ENCODE results near the gene ADARB1. TPM values are rescaled to one million over a fixed set of nuclear protein-coding genes. Genes with fewer than 3 reads are reported as not detected.

The ADARB1 gene
- total and polyA plus RNA-seq, 2 of the 4 experiments (the other 2 are of a cell fraction): 39.8 to 47.3 TPM

- Histone ChIP-seq H3K4me2 (ENCODE audit: low read depth, low read length) (no peak overlapping the region), H3K9me3 (ENCODE audit: control insufficient read depth, insufficient read depth, low read length) (no peaks in the 10 kb centered on the region), H2BK15ac (ENCODE audit: low read depth, low read length) (no peak overlapping the region), H3K27me3 (ENCODE audit: control insufficient read depth, insufficient read depth, low read length) (peaks cover 10% of the 10 kb centered on the region), H3K23ac (ENCODE audit: low read depth, low read length) (no peak overlapping the region), H3K27ac (ENCODE audit: insufficient read depth, low read length) (no peak overlapping the region), H4K8ac (ENCODE audit: low read depth in 2 of 2, low read length in 2 of 2) (no peak overlapping the region), H2AK9ac (replicated peaks; ENCODE audit: low read depth, low read length, poor library complexity) (no peak overlapping the region), H2BK5ac (ENCODE audit: low read depth, low read length, poor library complexity, severe bottlenecking) (no peak overlapping the region), H2AFZ (replicated peaks; ENCODE audit: low read length, poor library complexity) (no peak overlapping the region), H2AK5ac (ENCODE audit: low read depth, low read length) (no peak overlapping the region), H3K79me1 (ENCODE audit: low read depth in 1 of 2, low read length in 2 of 2) (peaks cover 0 to 7% of the 10 kb centered on the region in 2 experiments; a peak in 1 of 4 replicates), H2BK120ac (ENCODE audit: low read depth, low read length) (no peak overlapping the region), H3K36me3 (ENCODE audit: control insufficient read depth, insufficient read depth, low read length) (peaks cover 28% of the 10 kb centered on the region), H3K4me3 (ENCODE audit: insufficient read depth, low read depth, low read length) (no peak overlapping the region), H3K9ac (ENCODE audit: low read depth, low read length) (no peak overlapping the region), H3K4me1 (ENCODE audit: control insufficient read depth, insufficient read depth, low read length) (peaks cover 2% of the 10 kb centered on the region; the same call in 1 of the 2 replicates), H4K5ac (ENCODE audit: low read depth, low read length) (no peak overlapping the region), H3K18ac (ENCODE audit: low read depth, low read length) (no peak overlapping the region), H3K56ac (ENCODE audit: extremely low read depth, insufficient read depth, low read length) (no peak overlapping the region), H4K91ac (ENCODE audit: insufficient read depth, low read depth, low read length) (no peak overlapping the region), H3K9me1 (ENCODE audit: insufficient read depth, low read length) (peaks cover 7% of the 10 kb centered on the region; the same call in 1 of the 2 replicates), H3K14ac (replicated peaks; ENCODE audit: low read depth, low read length) (no peak overlapping the region), H2BK20ac (ENCODE audit: low read depth, low read length) (no peak overlapping the region), H4K20me1 (ENCODE audit: insufficient read depth, low read length) (peaks cover 21% of the 10 kb centered on the region; the same call in 1 of the 2 replicates), H3K4ac (ENCODE audit: low read depth, low read length) (no peak overlapping the region)
- ChIA-PET POLR2A (ENCODE audit: unreplicated experiment) (no interaction called here), CTCF (no interaction called here)
- ATAC-seq (ENCODE audit: low read depth): no peak
- dilution Hi-C loops (cut with HindIII; ENCODE audit: low sequenced_read_pairs, unreplicated experiment) (no loop called here), in situ Hi-C loops (cut with MboI; ENCODE audit: low sequenced_read_pairs) (no loop called here), intact Hi-C loops (cut with micrococcal nuclease) (no loop called here)
- no peak for DNase-seq
- WGBS, 2 experiments (ENCODE audit: extremely low coverage in 2 of 2, insufficient read length in 1 of 2): 83% methylated on average over 2 of the region's 5 CpGs; no CpG with 5 or more reads in 1 of the 2 experiments
- BruUV-seq (replicated peaks): no TSS peak
- no peak for TF ChIP-seq CEBPB (IDR thresholded peaks at IDR 0.05; ENCODE audit: low read depth, low read length)
- TF ChIP-seq POLR2A (IDR thresholded peaks at IDR 0.05; ENCODE audit: low read depth, low read length): no peak
- no peak for TF ChIP-seq MAFK (IDR thresholded peaks at IDR 0.05; ENCODE audit: low read depth, low read length)
- TF ChIP-seq, protein P1, sequence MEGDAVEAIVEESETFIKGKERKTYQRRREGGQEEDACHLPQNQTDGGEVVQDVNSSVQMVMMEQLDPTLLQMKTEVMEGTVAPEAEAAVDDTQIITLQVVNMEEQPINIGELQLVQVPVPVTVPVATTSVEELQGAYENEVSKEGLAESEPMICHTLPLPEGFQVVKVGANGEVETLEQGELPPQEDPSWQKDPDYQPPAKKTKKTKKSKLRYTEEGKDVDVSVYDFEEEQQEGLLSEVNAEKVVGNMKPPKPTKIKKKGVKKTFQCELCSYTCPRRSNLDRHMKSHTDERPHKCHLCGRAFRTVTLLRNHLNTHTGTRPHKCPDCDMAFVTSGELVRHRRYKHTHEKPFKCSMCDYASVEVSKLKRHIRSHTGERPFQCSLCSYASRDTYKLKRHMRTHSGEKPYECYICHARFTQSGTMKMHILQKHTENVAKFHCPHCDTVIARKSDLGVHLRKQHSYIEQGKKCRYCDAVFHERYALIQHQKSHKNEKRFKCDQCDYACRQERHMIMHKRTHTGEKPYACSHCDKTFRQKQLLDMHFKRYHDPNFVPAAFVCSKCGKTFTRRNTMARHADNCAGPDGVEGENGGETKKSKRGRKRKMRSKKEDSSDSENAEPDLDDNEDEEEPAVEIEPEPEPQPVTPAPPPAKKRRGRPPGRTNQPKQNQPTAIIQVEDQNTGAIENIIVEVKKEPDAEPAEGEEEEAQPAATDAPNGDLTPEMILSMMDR (conservative IDR thresholded peaks at IDR 0.05; ENCODE audit: low read depth, low read length): no peak
- no peak for TF ChIP-seq RAD21 (IDR thresholded peaks at IDR 0.05; ENCODE audit: low read length)
- no peak for TF ChIP-seq BHLHE40 (IDR thresholded peaks at IDR 0.05; ENCODE audit: low read depth, low read length)
- TF ChIP-seq CHD1 (IDR thresholded peaks at IDR 0.05; ENCODE audit: low read depth, low read length): no peak
- TF ChIP-seq ELK1 (IDR thresholded peaks at IDR 0.05; ENCODE audit: borderline replicate concordance, low read depth, low read length): no peak
- TF ChIP-seq, protein P2, sequence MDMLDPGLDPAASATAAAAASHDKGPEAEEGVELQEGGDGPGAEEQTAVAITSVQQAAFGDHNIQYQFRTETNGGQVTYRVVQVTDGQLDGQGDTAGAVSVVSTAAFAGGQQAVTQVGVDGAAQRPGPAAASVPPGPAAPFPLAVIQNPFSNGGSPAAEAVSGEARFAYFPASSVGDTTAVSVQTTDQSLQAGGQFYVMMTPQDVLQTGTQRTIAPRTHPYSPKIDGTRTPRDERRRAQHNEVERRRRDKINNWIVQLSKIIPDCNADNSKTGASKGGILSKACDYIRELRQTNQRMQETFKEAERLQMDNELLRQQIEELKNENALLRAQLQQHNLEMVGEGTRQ (IDR thresholded peaks at IDR 0.05; ENCODE audit: low read depth, low read length): no peak
- no peak for TF ChIP-seq MXI1 (IDR thresholded peaks at IDR 0.05; ENCODE audit: borderline replicate concordance, low read depth, low read length)
Observed at GRCh38 chr21:45260191-45260825, 185.9 kb downstream of the ADARB1 start.

Measured in IMR-90 (cell line).